SU-DHL-6 (cell line): Measurements from ENCODE around the gene PRLR.

ENCODE experiments used
- EZH2phosphoT487 ChIP-seq: fragments of 200-600 bp; sonication (generic), shearing (Covaris generic); conservative IDR thresholded peaks from 2 replicates; pipeline ENCODE4 v1.6.1; 2018; ENCODE audit warnings: mild to moderate bottlenecking, antibody characterized with exemption, low read length, moderate library complexity, mixed read lengths
- TF ChIP-seq, protein P1 (sequence below): fragments of 200-600 bp; sonication (generic); IDR thresholded peaks from one replicate; pipeline ENCODE4 v1.5.1; 2017; ENCODE audit warnings: antibody characterized with exemption, mild to moderate bottlenecking, low read length, moderate library complexity; ENCODE audit not compliant: insufficient read depth, poor library complexity, severe bottlenecking

DNA sequence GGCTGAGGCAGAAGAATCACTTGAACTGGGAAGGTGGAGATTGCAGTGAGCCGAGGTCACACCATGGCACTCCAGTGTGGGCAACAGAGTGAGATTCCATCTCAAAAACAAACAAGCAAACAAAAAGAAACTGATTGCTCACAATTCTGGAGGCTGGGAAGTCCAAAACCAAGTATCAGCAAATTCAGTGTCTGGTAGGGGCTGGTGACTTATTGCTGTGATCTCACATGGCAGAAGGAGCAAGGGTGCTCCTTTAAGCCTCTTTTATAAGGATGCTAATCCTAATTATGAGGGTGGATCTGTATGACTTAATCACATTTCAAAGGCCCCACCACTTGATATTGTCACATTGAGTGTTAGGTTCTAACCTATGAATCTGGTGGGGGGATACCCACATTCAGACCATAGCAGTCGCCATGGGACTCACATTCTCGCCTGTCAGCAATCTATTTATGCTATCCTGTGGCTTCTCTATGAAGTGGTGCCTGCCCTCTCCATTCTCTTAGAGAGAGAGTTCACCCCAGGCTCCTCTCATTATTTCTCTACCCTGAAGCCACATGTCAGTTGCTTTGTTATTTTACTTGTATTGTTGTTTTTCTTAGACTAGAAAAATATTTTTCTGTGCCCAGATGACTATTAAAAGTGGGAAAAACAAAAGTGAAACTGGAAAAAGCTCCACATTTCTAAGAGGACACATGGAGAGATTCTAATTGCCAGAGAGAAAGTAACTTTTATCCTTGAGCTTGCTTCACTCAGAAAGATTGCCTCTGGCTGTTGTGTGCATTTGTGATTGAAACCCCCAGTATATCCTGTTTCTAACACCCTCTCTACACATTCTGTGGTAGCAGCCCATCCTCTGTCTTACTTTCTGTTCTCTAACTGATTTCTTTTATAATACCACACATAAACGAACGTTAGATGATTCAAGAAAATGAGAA, 18.8 kb upstream of the PRLR start:
- TF ChIP-seq, protein P1, sequence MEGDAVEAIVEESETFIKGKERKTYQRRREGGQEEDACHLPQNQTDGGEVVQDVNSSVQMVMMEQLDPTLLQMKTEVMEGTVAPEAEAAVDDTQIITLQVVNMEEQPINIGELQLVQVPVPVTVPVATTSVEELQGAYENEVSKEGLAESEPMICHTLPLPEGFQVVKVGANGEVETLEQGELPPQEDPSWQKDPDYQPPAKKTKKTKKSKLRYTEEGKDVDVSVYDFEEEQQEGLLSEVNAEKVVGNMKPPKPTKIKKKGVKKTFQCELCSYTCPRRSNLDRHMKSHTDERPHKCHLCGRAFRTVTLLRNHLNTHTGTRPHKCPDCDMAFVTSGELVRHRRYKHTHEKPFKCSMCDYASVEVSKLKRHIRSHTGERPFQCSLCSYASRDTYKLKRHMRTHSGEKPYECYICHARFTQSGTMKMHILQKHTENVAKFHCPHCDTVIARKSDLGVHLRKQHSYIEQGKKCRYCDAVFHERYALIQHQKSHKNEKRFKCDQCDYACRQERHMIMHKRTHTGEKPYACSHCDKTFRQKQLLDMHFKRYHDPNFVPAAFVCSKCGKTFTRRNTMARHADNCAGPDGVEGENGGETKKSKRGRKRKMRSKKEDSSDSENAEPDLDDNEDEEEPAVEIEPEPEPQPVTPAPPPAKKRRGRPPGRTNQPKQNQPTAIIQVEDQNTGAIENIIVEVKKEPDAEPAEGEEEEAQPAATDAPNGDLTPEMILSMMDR = no peak
- no peak for TF ChIP-seq EZH2phosphoT487
